ENCODE results near the gene PTPRCAP.

Gene PTPRCAP

GRCh38 chr11:67469508-67469811, 32.0 kb upstream of the PTPRCAP start:
- Histone ChIP-seq H3K27me3 (replicated peaks; ENCODE audit: control insufficient read depth, insufficient read depth, low read length) (no peaks in the 10 kb centered on the region), H3K36me3 (ENCODE audit: control insufficient read depth, insufficient read depth, low read length) (no peaks in the 10 kb centered on the region; the same call in 1 of the 2 replicates), H3K4me3 (replicated peaks; ENCODE audit: low read depth, low read length) (peak overlapping the region; percentile 71)
- DNase-seq (ENCODE audit: extremely low read depth, insufficient read length) = no peak
- TF ChIP-seq, protein P1, sequence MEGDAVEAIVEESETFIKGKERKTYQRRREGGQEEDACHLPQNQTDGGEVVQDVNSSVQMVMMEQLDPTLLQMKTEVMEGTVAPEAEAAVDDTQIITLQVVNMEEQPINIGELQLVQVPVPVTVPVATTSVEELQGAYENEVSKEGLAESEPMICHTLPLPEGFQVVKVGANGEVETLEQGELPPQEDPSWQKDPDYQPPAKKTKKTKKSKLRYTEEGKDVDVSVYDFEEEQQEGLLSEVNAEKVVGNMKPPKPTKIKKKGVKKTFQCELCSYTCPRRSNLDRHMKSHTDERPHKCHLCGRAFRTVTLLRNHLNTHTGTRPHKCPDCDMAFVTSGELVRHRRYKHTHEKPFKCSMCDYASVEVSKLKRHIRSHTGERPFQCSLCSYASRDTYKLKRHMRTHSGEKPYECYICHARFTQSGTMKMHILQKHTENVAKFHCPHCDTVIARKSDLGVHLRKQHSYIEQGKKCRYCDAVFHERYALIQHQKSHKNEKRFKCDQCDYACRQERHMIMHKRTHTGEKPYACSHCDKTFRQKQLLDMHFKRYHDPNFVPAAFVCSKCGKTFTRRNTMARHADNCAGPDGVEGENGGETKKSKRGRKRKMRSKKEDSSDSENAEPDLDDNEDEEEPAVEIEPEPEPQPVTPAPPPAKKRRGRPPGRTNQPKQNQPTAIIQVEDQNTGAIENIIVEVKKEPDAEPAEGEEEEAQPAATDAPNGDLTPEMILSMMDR (IDR thresholded peaks at IDR 0.05; ENCODE audit: insufficient read depth, low read length, poor library complexity, severe bottlenecking) = no peak

DNA sequence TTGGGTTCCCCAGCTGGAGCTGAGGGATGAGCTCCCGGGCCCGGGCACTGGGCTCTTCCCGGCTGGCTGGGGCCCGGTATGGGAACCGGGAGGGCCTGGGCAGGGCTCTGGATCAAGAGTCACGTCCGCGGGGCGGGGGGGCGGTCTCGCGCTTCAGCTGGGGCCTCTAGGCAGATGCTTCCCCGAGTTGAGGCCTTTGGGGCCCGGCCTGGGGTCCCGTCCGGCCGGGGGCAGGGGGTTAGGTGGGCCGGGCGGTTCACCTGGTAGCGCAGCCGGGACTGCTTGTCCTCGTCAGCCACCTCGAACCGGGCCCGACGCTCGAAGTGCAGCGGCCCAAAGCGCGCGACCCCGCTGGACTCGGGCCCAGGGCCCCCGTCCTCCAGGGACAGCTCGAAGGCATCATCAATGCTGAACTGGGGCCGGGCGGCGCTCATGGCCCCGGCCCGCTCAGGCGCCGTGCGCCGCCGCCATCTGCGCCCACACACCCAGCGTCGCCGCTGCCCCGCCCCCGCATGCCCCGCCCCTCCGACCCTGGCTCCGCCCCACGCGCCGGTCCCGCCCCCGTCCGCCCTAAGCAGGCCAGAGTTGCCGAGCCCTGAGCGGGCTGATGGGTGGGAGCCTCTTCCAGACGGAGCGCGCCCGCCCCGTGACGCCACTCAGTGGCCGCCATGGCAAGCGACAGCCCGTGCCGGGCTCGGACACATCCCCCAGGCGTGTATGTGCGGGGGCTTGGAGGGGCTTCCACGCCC, 31.5 kb upstream of the PTPRCAP start, which contains the start of gene TMEM134:
TMEM134 (minus strand) TSS at position 493 of the 749 bp plus-strand sequence; CDS start at position 434, 59 bp downstream.
- TF ChIP-seq, protein P1 (IDR thresholded peaks at IDR 0.05; ENCODE audit: insufficient read depth, low read length, poor library complexity, severe bottlenecking) = peak; percentile 70
- H3K36me3 ChIP-seq (ENCODE audit: control insufficient read depth, insufficient read depth, low read length) = no peaks in the 10 kb centered on the region; the same call in 1 of the 2 replicates
- H3K27me3 ChIP-seq (replicated peaks; ENCODE audit: control insufficient read depth, insufficient read depth, low read length) = no peaks in the 10 kb centered on the region
- peak within 1 kb of the TSS; percentile 88 for H3K4me3 ChIP-seq (replicated peaks; ENCODE audit: low read depth, low read length)
- peak; percentile 91 for DNase-seq (ENCODE audit: extremely low read depth, insufficient read length)

DNA sequence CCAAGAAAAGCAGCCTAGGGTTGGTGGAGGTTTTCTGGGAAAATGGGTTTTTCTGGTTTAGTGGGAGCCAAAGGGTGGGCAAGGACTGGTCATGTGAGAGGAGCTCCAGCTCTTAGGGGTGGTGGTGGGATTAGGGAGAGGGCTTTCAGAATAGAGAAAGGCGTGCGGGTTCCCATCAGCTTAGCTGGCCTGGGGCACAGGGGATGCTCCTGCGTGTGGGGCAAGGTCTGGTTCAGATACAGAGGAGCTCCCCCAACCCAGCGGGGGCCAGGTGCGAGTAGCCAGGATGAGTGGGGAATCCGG, 30.9 kb upstream of the PTPRCAP start:
- H3K27me3 ChIP-seq (replicated peaks; ENCODE audit: control insufficient read depth, insufficient read depth, low read length) = no peaks in the 10 kb centered on the region
- no peaks in the 10 kb centered on the region; the same call in 1 of the 2 replicates for H3K36me3 ChIP-seq (ENCODE audit: control insufficient read depth, insufficient read depth, low read length)
- H3K4me3 ChIP-seq (replicated peaks; ENCODE audit: low read depth, low read length) = peak overlapping the region; percentile 88
- TF ChIP-seq, protein P1 (IDR thresholded peaks at IDR 0.05; ENCODE audit: insufficient read depth, low read length, poor library complexity, severe bottlenecking) = no peak
- DNase-seq (ENCODE audit: extremely low read depth, insufficient read length) = no peak

DNA sequence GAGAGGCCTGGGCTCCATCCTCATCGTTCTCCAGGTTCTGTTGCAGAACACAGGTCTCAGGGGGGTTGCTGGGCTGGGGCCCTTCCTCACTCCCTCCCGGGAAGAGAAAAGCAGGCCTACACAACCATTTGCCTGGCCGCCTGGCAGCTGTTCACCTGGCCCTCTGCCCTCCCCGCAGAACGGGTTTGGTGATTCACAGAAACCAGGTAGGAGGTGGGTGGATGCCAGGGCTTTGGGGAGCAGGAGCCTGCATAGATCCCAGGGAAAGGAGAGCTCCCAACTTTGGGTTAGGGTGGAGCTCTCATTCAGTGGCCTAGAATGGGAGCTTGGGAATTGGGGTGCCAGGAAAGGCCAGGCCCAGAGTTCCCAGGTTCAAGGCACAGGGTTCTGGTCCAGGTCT, 30.6 kb upstream of the PTPRCAP start:
- TF ChIP-seq, protein P1 (IDR thresholded peaks at IDR 0.05; ENCODE audit: insufficient read depth, low read length, poor library complexity, severe bottlenecking) = no peak
- Histone ChIP-seq H3K36me3 (ENCODE audit: control insufficient read depth, insufficient read depth, low read length) (no peaks in the 10 kb centered on the region; the same call in none of the 2 replicates), H3K4me3 (replicated peaks; ENCODE audit: low read depth, low read length) (peak overlapping the region; percentile 88), H3K27me3 (replicated peaks; ENCODE audit: control insufficient read depth, insufficient read depth, low read length) (no peaks in the 10 kb centered on the region)
- DNase-seq (ENCODE audit: extremely low read depth, insufficient read length) = peak; percentile 13

GRCh38 chr11:67466962-67467771, 29.7 kb upstream of the PTPRCAP start:
- TF ChIP-seq, protein P1 (IDR thresholded peaks at IDR 0.05; ENCODE audit: insufficient read depth, low read length, poor library complexity, severe bottlenecking) = no peak
- peak; percentile 12 for DNase-seq (ENCODE audit: extremely low read depth, insufficient read length)
- Histone ChIP-seq H3K4me3 (replicated peaks; ENCODE audit: low read depth, low read length) (no peak overlapping the region), H3K36me3 (ENCODE audit: control insufficient read depth, insufficient read depth, low read length) (no peaks in the 10 kb centered on the region; the same call in none of the 2 replicates), H3K27me3 (replicated peaks; ENCODE audit: control insufficient read depth, insufficient read depth, low read length) (no peaks in the 10 kb centered on the region)
